Hepatocyte (in vitro differentiated cells): ENCODE data around the gene GLRA1.

Experiments
- CTCF ChIP-seq: fragments of 200-600 bp; sonication (generic); IDR thresholded peaks from 2 replicates; pipeline ENCODE4 v1.5.1; 2016; ENCODE audit warnings: antibody characterized with exemption, mild to moderate bottlenecking; ENCODE audit not compliant: poor library complexity
- EZH2 ChIP-seq: fragments of 200-600 bp; sonication (generic); IDR thresholded peaks from 2 replicates; pipeline ENCODE4 v1.6.1; 2016; ENCODE audit warnings: antibody characterized with exemption, mild to moderate bottlenecking, borderline replicate concordance
- EZH2phosphoT487 ChIP-seq: fragments of 200-600 bp; sonication (generic); IDR thresholded peaks from one replicate; pipeline ENCODE4 v1.6.1; 2018; ENCODE audit warnings: antibody characterized with exemption, mild to moderate bottlenecking, low read depth, moderate library complexity; ENCODE audit not compliant: unreplicated experiment, severe bottlenecking

GRCh38 chr5:151949701-151950308 is 25.2 kb upstream of the GLRA1 start:
- TF ChIP-seq CTCF (no peak), EZH2phosphoT487 (no peak), EZH2 (no peak)
